GM12892 (cell line): ENCODE results near the gene RPIA.
"Not testable (repeated sequence)": the region's sequence is repeated elsewhere in the genome, so short reads cannot be mapped to it uniquely, and the experiment has no call there.

Experiments used
- DNase-seq: peaks from one replicate; pipeline ENCODE4 v3.0.0; 2011; ENCODE audit not compliant: insufficient read length
- FAIRE-seq: peaks from 2 replicates; lab custom pipeline; 2011; peaks lifted over from hg19 to GRCh38; lab: Jason Lieb, UNC
- POLR2A ChIP-seq: IDR thresholded peaks from 2 replicates; pipeline ENCODE4 v1.6.1; 2011; ENCODE audit warnings: low read depth, low read length, control low read depth
- POLR2AphosphoS5 ChIP-seq: IDR thresholded peaks from 2 replicates; pipeline ENCODE4 v1.6.1; 2011; ENCODE audit warnings: low read depth, low read length, control low read depth
- TAF1 ChIP-seq: IDR thresholded peaks from 2 replicates; pipeline ENCODE4 v1.6.1; 2011; ENCODE audit warnings: low read depth, mild to moderate bottlenecking, control low read depth, low read length, borderline replicate concordance

The RPIA gene

GRCh38 chr2:88739985-88740600 is 48.6 kb downstream of the RPIA start:
- DNase-seq: peak; percentile 44
- TF ChIP-seq TAF1: no peak
- TF ChIP-seq POLR2A: no peak
- no peak for TF ChIP-seq POLR2AphosphoS5
- peak; percentile 97 for FAIRE-seq

DNA sequence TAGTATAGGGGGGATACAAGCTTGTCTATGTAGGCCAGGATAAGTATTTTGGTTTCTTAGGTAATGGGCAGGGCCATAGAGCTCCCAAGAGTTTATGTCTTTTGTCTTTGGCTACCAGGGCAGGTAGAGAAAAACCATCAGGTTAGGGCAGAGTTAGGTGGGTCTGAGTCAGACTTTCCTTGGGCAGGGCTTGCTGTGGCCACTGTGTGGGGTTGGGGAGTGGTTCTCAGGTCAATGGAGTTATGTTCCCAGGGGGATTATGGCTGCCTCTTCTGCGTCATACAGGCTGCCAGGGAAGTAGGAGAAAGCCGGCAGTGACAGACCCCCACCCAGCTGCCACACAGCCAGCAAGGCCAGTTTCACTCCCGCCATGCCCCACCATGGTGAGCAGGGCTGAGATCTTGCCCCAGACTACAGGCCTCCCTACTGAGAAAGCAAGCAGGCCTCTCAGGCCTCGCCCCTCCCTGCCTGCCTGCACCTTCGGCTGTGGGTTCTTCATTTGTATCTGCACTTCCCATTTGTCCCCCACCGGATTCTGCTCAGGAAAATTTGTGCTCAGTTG is 55.5 kb downstream of the RPIA start:
- DNase-seq: no peak
- TF ChIP-seq POLR2A: no peak
- TF ChIP-seq POLR2AphosphoS5: no peak
- TF ChIP-seq TAF1: no peak
- no peak for FAIRE-seq

- TF ChIP-seq POLR2A (no peak), TAF1 (no peak), POLR2AphosphoS5 (no peak)
- FAIRE-seq (no peak), DNase-seq (no peak)
These were observed 56.5 kb downstream of the RPIA start for GRCh38 chr2:88747990-88748389.

GRCh38 chr2:88751768-88752167 is 60.3 kb downstream of the RPIA start:
- TF ChIP-seq TAF1 (no peak), POLR2A (no peak), POLR2AphosphoS5 (no peak)
- DNase-seq (no peak), FAIRE-seq (no peak)

DNA sequence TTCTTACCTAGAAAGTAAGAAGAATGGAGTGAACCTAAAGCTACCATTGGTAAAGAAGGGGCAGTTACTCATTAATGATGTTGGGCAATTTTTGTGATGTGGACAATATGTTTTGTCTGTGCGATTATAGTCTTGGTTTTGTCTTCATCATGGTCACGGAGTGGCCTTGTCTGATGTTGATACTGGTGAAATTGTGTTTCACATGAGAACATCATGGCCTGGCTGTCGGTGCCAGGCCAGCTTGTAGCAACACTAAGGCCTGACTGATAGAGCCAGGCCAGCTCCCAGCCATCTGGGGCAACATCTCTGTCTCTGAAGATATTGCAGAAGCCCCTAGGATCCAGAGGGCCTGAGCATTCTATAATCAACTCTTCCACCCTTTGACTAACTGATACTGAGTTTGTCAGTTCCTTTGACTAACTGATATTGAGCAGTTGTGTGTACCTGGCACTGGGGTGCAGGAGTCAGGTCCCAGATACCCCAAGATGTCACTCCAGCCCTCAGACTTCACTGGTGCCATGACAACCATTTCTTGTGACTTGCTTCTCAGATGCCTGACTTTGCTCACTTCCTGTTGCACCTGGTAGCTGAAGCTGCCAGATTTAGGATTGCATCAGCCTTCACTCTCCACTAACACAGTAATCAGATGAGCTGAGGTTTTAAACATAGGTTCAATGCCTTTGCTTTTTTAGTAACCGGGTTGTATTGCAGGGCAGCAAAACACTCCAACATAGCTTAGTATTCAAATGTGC is 62.5 kb downstream of the RPIA start:
- no peak for TF ChIP-seq TAF1
- no peak for TF ChIP-seq POLR2A
- no peak for TF ChIP-seq POLR2AphosphoS5
- DNase-seq: peak; percentile 38
- FAIRE-seq: peak; percentile 94

GRCh38 chr2:88754585-88755320 is 63.3 kb downstream of the RPIA start:
- no peak for FAIRE-seq
- no peak for TF ChIP-seq POLR2A
- TF ChIP-seq POLR2AphosphoS5: no peak
- TF ChIP-seq TAF1: no peak
- no peak for DNase-seq

DNA sequence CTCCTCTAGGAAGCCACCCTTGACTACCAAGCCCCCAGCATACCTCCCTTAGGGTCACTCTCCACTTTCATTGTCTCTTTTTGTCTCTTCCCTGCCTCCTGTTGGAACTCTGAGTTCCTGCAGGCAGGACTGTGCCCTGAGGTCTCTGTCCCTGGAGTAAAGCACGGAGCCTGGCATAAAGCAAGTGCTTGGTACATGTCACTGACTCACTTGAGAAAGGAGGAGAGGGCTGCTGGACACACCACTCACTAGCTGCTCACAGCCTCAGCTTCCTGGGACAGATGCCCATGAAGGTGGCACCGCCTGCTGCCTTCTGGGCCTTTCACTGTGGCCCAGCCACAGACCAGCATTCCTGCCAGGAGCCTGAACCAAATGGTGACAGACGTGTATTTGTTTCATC is 64.4 kb downstream of the RPIA start:
- no peak for TF ChIP-seq POLR2AphosphoS5
- no peak for TF ChIP-seq POLR2A
- no peak for TF ChIP-seq TAF1
- FAIRE-seq: no peak
- DNase-seq: no peak

DNA sequence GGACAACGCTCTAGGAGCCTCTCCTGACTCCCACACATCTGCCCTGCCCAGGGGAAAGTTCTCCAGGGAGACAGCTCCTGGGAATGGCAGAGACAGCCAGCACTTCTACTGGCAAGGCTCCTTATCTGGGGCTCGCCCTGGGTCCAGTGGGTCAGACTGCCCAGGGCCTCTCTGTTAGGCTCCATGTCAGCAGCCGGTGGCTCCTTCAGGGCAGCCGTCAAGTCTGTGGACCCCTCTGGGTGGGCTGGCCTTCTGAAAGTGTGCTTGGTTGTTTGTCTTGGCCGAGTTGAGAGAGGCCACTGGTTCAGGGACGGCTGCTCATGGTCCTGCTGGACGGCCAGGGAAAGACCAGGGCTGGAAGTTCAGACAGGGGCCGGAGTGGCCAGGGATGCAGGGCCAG is 65.6 kb downstream of the RPIA start:
- DNase-seq (no peak), FAIRE-seq (no peak)
- TF ChIP-seq TAF1 (no peak), POLR2AphosphoS5 (no peak)

GRCh38 chr2:88758702-88759101 is 67.2 kb downstream of the RPIA start:
- not testable (repeated sequence) for DNase-seq, FAIRE-seq

GRCh38 chr2:88760819-88761598 is 69.5 kb downstream of the RPIA start:
- no peak for FAIRE-seq
- DNase-seq: no peak
- TF ChIP-seq POLR2A (no peak), POLR2AphosphoS5 (no peak), TAF1 (no peak)
